H1 (cell line): Measurements from ENCODE around the gene SNW1. TPM values are rescaled to one million over a fixed set of nuclear protein-coding genes. Genes with fewer than 3 reads are reported as not detected.

ENCODE experiments used
- CTCF ChIA-PET: fragments of 300-600 bp; sonication (Branson Sonifier 250); formaldehyde crosslinking; loops from one replicate; lab custom pipeline; 2021; ENCODE audit not compliant: partially characterized antibody; lab: Charles Lee
- POLR2A ChIA-PET: fragments of 300-600 bp; sonication (Branson Sonifier 250); formaldehyde crosslinking; loops from one replicate; lab custom pipeline; 2021; ENCODE audit warnings: inconsistent platforms; ENCODE audit not compliant: partially characterized antibody; lab: Charles Lee
- DNase-seq, 2 experiments: peaks; one replicate each; pipeline versions ENCODE4 v3.0.0 to v3.0.0-alpha.2; 2010 to 2022; ENCODE audit warnings: low spot score in 2 of 2, low read depth in 1 of 2, mixed read lengths in 1 of 2
- FAIRE-seq: peaks from 2 replicates; lab custom pipeline; 2011; peaks lifted over from hg19 to GRCh38; lab: Jason Lieb, UNC
- H2AFZ ChIP-seq: 2 replicates; pipeline ENCODE4 v1.8.1; 2012; ENCODE audit warnings: low read length, inconsistent platforms
- H2AK5ac ChIP-seq: 2 replicates; pipeline ENCODE4 v1.6.1; 2013; ENCODE audit warnings: low read depth, low read length
- H2BK120ac ChIP-seq: replicated peaks from 2 replicates; pipeline ENCODE3; 2013; ENCODE audit warnings: low read depth, low read length, inconsistent platforms
- H2BK12ac ChIP-seq: 2 replicates; pipeline ENCODE4 v1.6.1; 2013; ENCODE audit warnings: low read depth, low read length
- H2BK15ac ChIP-seq: 2 replicates; pipeline ENCODE4 v1.6.1; 2013; ENCODE audit warnings: low read length
- H2BK20ac ChIP-seq: 2 replicates; pipeline ENCODE4 v1.6.1; 2013; ENCODE audit warnings: low read length
- H2BK5ac ChIP-seq: 2 replicates; pipeline ENCODE4 v1.6.1; 2013; ENCODE audit warnings: low read depth, low read length
- H3K14ac ChIP-seq: 2 replicates; pipeline ENCODE4 v1.6.1; 2013; ENCODE audit warnings: inconsistent platforms; ENCODE audit not compliant: insufficient read length
- H3K18ac ChIP-seq: 2 replicates; pipeline ENCODE4 v1.6.1; 2013; ENCODE audit warnings: low read length; ENCODE audit errors: extremely low read depth
- H3K23ac ChIP-seq: 2 replicates; pipeline ENCODE4 v1.6.1; 2013; ENCODE audit warnings: inconsistent platforms; ENCODE audit not compliant: insufficient read length
- H3K23me2 ChIP-seq: 2 replicates; pipeline ENCODE4 v1.6.1; 2013; ENCODE audit warnings: low read depth, low read length
- H3K27ac ChIP-seq: 2 replicates; pipeline ENCODE4 v1.6.1; 2011; ENCODE audit warnings: low read depth, low read length, inconsistent platforms
- H3K27me3 ChIP-seq, 4 experiments: replicated peaks in 1 of 4; 1 replicate in 1 of 4; 2 replicates in 3 of 4; pipeline versions ENCODE4 v1.6.1 to v1.8.1; 2011 to 2013; ENCODE audit warnings: low read length in 3 of 4, mild to moderate bottlenecking in 3 of 4, inconsistent platforms in 2 of 4, mixed read lengths in 2 of 4, moderate library complexity in 1 of 4; ENCODE audit not compliant: control insufficient read depth in 3 of 4, insufficient read depth in 3 of 4; ENCODE audit errors: extremely low read depth in 1 of 4
- H3K36me3 ChIP-seq, 4 experiments: 2 replicates each; pipeline versions ENCODE4 v1.6.1 to v1.8.1; 2011 to 2013; ENCODE audit warnings: mild to moderate bottlenecking in 4 of 4, low read length in 3 of 4, moderate library complexity in 2 of 4, control low read depth in 1 of 4, inconsistent platforms in 1 of 4; ENCODE audit not compliant: insufficient read depth in 4 of 4, control insufficient read depth in 2 of 4
- H3K4ac ChIP-seq: replicated peaks from 2 replicates; pipeline ENCODE3; 2013; ENCODE audit warnings: low read length, low read depth, mixed read lengths, inconsistent platforms; ENCODE audit not compliant: insufficient read length
- H3K4me1 ChIP-seq, 4 experiments: replicated peaks in 1 of 4; 1 replicate in 1 of 4; 2 replicates in 3 of 4; pipeline versions ENCODE4 v1.6.1 to v1.8.1; 2011 to 2013; ENCODE audit warnings: low read length in 3 of 4, inconsistent platforms in 2 of 4, mixed read lengths in 1 of 4; ENCODE audit not compliant: insufficient read depth in 4 of 4, control insufficient read depth in 3 of 4
- H3K4me2 ChIP-seq, 2 experiments: 2 replicates each; pipeline versions ENCODE4 v1.6.1 to v1.8.1; 2011 to 2013; ENCODE audit warnings: low read depth in 2 of 2, low read length in 2 of 2, control low read depth in 1 of 2, inconsistent platforms in 1 of 2, mild to moderate bottlenecking in 1 of 2; ENCODE audit not compliant: insufficient read depth in 1 of 2
- H3K4me3 ChIP-seq, 4 experiments: fragments of 200-600, 300-600 bp in 1 of 4; sonication (generic), shearing (Covaris generic), sonication (Bioruptor Twin) in 1 of 4; 2 replicates each; pipeline versions ENCODE4 v1.5.1 to v1.8.1; 2011 to 2016; ENCODE audit warnings: low read length in 4 of 4, low read depth in 3 of 4, control low read depth in 2 of 4, inconsistent platforms in 2 of 4, mild to moderate bottlenecking in 2 of 4, mixed read lengths in 1 of 4, moderate library complexity in 1 of 4; ENCODE audit not compliant: insufficient read depth in 2 of 4; ENCODE audit errors: extremely low read depth in 1 of 4
- H3K56ac ChIP-seq: replicated peaks from 2 replicates; pipeline ENCODE3; 2013; ENCODE audit warnings: low read depth, mild to moderate bottlenecking, mixed read lengths, low read length, inconsistent platforms; ENCODE audit not compliant: insufficient read length
- H3K79me1 ChIP-seq: 2 replicates; pipeline ENCODE4 v1.6.1; 2013; ENCODE audit warnings: low read depth, low read length, control low read depth
- H3K79me2 ChIP-seq, 2 experiments: 2 replicates each; pipeline versions ENCODE4 v1.6.1 to v1.8.1; 2012 to 2013; ENCODE audit warnings: low read length in 2 of 2, mild to moderate bottlenecking in 2 of 2, inconsistent platforms in 1 of 2; ENCODE audit not compliant: insufficient read depth in 2 of 2, control insufficient read depth in 1 of 2
- H3K9ac ChIP-seq, 4 experiments: replicated peaks in 1 of 4; 1 replicate in 1 of 4; 2 replicates in 3 of 4; pipeline versions ENCODE4 v1.6.1 to v1.8.1; 2011 to 2013; ENCODE audit warnings: low read depth in 3 of 4, low read length in 3 of 4, control low read depth in 2 of 4, mild to moderate bottlenecking in 2 of 4, moderate library complexity in 2 of 4, inconsistent platforms in 1 of 4; ENCODE audit errors: extremely low read depth in 1 of 4
- H3K9me3 ChIP-seq, 2 experiments: 2 replicates each; pipeline versions ENCODE4 v1.6.1 to v1.8.1; 2012 to 2013; ENCODE audit warnings: mild to moderate bottlenecking in 2 of 2, moderate library complexity in 2 of 2, control low read depth in 1 of 2, inconsistent platforms in 1 of 2, low read depth in 1 of 2, low read length in 1 of 2, mixed read lengths in 1 of 2; ENCODE audit not compliant: insufficient read depth in 2 of 2
- H4K20me1 ChIP-seq, 2 experiments: replicated peaks in 1 of 2; 2 replicates each; pipeline versions ENCODE3 to v1.8.1; 2011 to 2013; ENCODE audit warnings: inconsistent platforms in 2 of 2, low read length in 2 of 2, mild to moderate bottlenecking in 1 of 2; ENCODE audit not compliant: insufficient read depth in 2 of 2, control insufficient read depth in 1 of 2
- H4K5ac ChIP-seq: 2 replicates; pipeline ENCODE4 v1.6.1; 2013; ENCODE audit warnings: low read length, low read depth, mixed read lengths, inconsistent platforms; ENCODE audit not compliant: insufficient read length
- H4K8ac ChIP-seq: 2 replicates; pipeline ENCODE4 v1.8.0; 2013; ENCODE audit warnings: mild to moderate bottlenecking, moderate library complexity, low read length, inconsistent platforms; ENCODE audit not compliant: insufficient read depth; ENCODE audit errors: extremely low read depth
- H4K91ac ChIP-seq: replicated peaks from 2 replicates; pipeline ENCODE3; 2013; ENCODE audit warnings: low read length, mixed read lengths, inconsistent platforms; ENCODE audit not compliant: insufficient read length
- ASH2L ChIP-seq: fragments of 200-600, 300-600 bp; sonication (generic); IDR thresholded peaks from one replicate; pipeline ENCODE4 v1.7.1; 2017; ENCODE audit warnings: low read length
- ATF3 ChIP-seq: IDR thresholded peaks from 2 replicates; pipeline ENCODE4 v1.6.1; 2011; ENCODE audit warnings: low read depth, mild to moderate bottlenecking, low read length; ENCODE audit not compliant: insufficient read depth
- BACH1 ChIP-seq: IDR thresholded peaks from 2 replicates; pipeline ENCODE4 v1.6.1; 2012; ENCODE audit warnings: low read length, improper control_type of control experiment
- FOSL1 ChIP-seq: IDR thresholded peaks from 2 replicates; pipeline ENCODE4 v1.6.1; 2011; ENCODE audit warnings: mild to moderate bottlenecking, low read depth, low read length, moderate library complexity; ENCODE audit not compliant: insufficient read depth
- GABPA ChIP-seq: IDR thresholded peaks from 2 replicates; pipeline ENCODE4 v1.6.1; 2011; ENCODE audit warnings: mild to moderate bottlenecking, low read length, moderate library complexity, borderline replicate concordance; ENCODE audit not compliant: insufficient read depth
- HDAC2 ChIP-seq, 2 experiments: fragments of 300-600 bp in 1 of 2; sonication (generic) in 1 of 2; IDR thresholded peaks; 2 replicates each; pipeline ENCODE4 v1.6.1; 2011 to 2012; ENCODE audit warnings: low read depth in 2 of 2, low read length in 2 of 2, mild to moderate bottlenecking in 2 of 2, moderate library complexity in 2 of 2, borderline replicate concordance in 1 of 2, inconsistent platforms in 1 of 2
- MAX ChIP-seq: IDR thresholded peaks from 2 replicates; pipeline ENCODE4 v1.6.1; 2012; ENCODE audit warnings: inconsistent platforms
- RBBP5 ChIP-seq: IDR thresholded peaks from 2 replicates; pipeline ENCODE4 v1.7.1; 2012; ENCODE audit warnings: low read depth, mild to moderate bottlenecking, inconsistent platforms, low read length, moderate library complexity, borderline replicate concordance
- RFX5 ChIP-seq: IDR thresholded peaks from 2 replicates; pipeline ENCODE4 v1.6.1; 2011; ENCODE audit warnings: low read depth, low read length, improper control_type of control experiment, borderline replicate concordance
- SP4 ChIP-seq: IDR thresholded peaks from 2 replicates; pipeline ENCODE4 v1.6.1; 2012; ENCODE audit warnings: low read length, inconsistent platforms
- SUZ12 ChIP-seq: fragments of 200-600 bp; sonication (generic); IDR thresholded peaks from 2 replicates; pipeline ENCODE4 v1.6.1; 2012; ENCODE audit warnings: mild to moderate bottlenecking, inconsistent platforms, low read length, moderate library complexity, mixed read lengths
- USF2 ChIP-seq: IDR thresholded peaks from 2 replicates; pipeline ENCODE4 v1.6.1; 2011; ENCODE audit warnings: low read length, improper control_type of control experiment
- WGBS, 2 experiments: shearing (Covaris generic) in 1 of 2; methylation state at CpG; one replicate each; pipeline versions ENCODE4 v1.1.6 to v1.1.7; 2013 to 2015; ENCODE audit warnings: low lambda C conversion rate in 2 of 2, mixed read lengths in 2 of 2, inconsistent platforms in 1 of 2, low coverage in 1 of 2, missing lambda C conversion rate in 1 of 2; ENCODE audit not compliant: insufficient replicate concordance in 2 of 2, insufficient coverage in 1 of 2, insufficient read length in 1 of 2; ENCODE audit errors: extremely low coverage in 1 of 2, missing lambda C conversion rate in 1 of 2; 5-methylcytosine and 5-hydroxymethylcytosine counted together
- polyA plus RNA-seq, 7 experiments: library from polyadenylated mRNA; depleted of rRNA in 3 of 7; stranded (reverse) in 5 of 7; unstranded in 2 of 7; fragments of >200 nt in 5 of 7; fragments of 200-250 nt in 2 of 7; gene quantifications; 1 replicate in 5 of 7; 2 replicates in 1 of 7; 4 replicates in 1 of 7; pipeline versions ENCODE4 v1.2.1 to v1.2.3, GENCODE V29; 2011 to 2013; ENCODE audit warnings: missing spikeins in 2 of 7, mixed read lengths in 2 of 7
- total RNA-seq: library from RNA; stranded (reverse); fragmentation: NEBNext Ultra II Directional; extraction: Animal tissue kit (Norgen Biotek cat#: 25700); gene quantifications from 2 replicates; pipeline ENCODE4 v1.2.1, GENCODE V29; 2021

The SNW1 gene
- total and polyA plus RNA-seq, 2 of the 8 experiments (the other 6 are each of a cell fraction or from before 2014, with no cell fraction given), result 13.2 to 79.2 TPM

- Histone ChIP-seq H3K14ac (no peak overlapping the region), H3K56ac (no peak overlapping the region), H3K79me1 (0 out of 2 replicates have a peak, but pooled peaks cover under 1% of the 10 kb centered on the region), H3K9ac (no peak overlapping the region), H3K4me1 (no peaks in the 10 kb centered on the region), H4K8ac (no peak overlapping the region), H3K36me3 (peaks cover 0 to 25% (median 6%) of the 10 kb centered on the region in 4 experiments), H2AFZ (no peak overlapping the region), H4K20me1 (peaks cover 0 to 2% of the 10 kb centered on the region in 2 experiments), H3K79me2 (no peaks in the 10 kb centered on the region), H2BK5ac (no peak overlapping the region), H3K27me3 (no peaks in the 10 kb centered on the region), H2BK12ac (no peak overlapping the region), H4K5ac (no peak overlapping the region), H3K9me3 (no peaks in the 10 kb centered on the region), H2BK120ac (no peak overlapping the region), H2AK5ac (no peak overlapping the region), H4K91ac (no peak overlapping the region), H3K27ac (no peak overlapping the region), H3K4me3 (no peak overlapping the region), H2BK15ac (no peak overlapping the region), H3K23me2 (no peaks in the 10 kb centered on the region), H3K4ac (no peak overlapping the region), H3K18ac (no peak overlapping the region), H2BK20ac (no peak overlapping the region), H3K4me2 (no peak overlapping the region), H3K23ac (no peak overlapping the region)
- POLR2A ChIA-PET, result no interaction called here
- DNase-seq, result no peak
- 91% methylated on average over 2 of the region's 2 CpGs; no CpG with 5 or more reads in 1 of the 2 experiments for WGBS, 2 experiments
- FAIRE-seq, result no peak
- CTCF ChIA-PET, result interaction anchor here (0.6 to 1.2 kb wide), 3 partner anchors 37 to 131 kb away, joined by 3 to 4 read pairs (median 3); no protein-coding TSS in a partner anchor
- TF ChIP-seq BACH1 (no peak), SP4 (no peak), ATF3 (no peak), HDAC2 (IDR thresholded peaks at IDR 0.05; ENCODE audit: borderline replicate concordance in 1 of 2, low read depth in 2 of 2, low read length in 2 of 2) (no peak), FOSL1 (no peak), RFX5 (no peak), RBBP5 (no peak), ASH2L (no peak), SUZ12 (no peak), MAX (no peak), USF2 (no peak), GABPA (no peak)
These were observed 69.7 kb downstream of the SNW1 start for GRCh38 chr14:77691259-77691658.
